GDM1 (cell line): ENCODE data around the gene SNX33.

Source experiments
- DNase-seq: peaks from one replicate; lab custom pipeline; 2025; lab: John Stamatoyannopoulos, UW

The SNX33 gene

GRCh38 chr15:75641179-75641503 is 6.6 kb upstream of the SNX33 start:
- DNase-seq = no peak

- DNase-seq = no peak
Measured at GRCh38 chr15:75641603-75642002, 6.1 kb upstream of the SNX33 start.

- DNase-seq = no peak
Measured at GRCh38 chr15:75644376-75644775, 3.3 kb upstream of the SNX33 start.

- no peak for DNase-seq
Measured at GRCh38 chr15:75646112-75646943, 1.4 kb upstream of the SNX33 start.

- DNase-seq = no peak
Measured at GRCh38 chr15:75646944-75647364, 758 bp upstream of the SNX33 start.

GRCh38 chr15:75648156-75649000 is 666 bp downstream of the SNX33 start:
- no peak for DNase-seq

GRCh38 chr15:75649045-75649761 is 1.5 kb downstream of the SNX33 start:
- DNase-seq = no peak

GRCh38 chr15:75649848-75650247 is 2.1 kb downstream of the SNX33 start:
- no peak for DNase-seq

- DNase-seq = no peak
Measured at GRCh38 chr15:75650908-75651809, 3.4 kb downstream of the SNX33 start.

GRCh38 chr15:75651810-75652543 is 4.3 kb downstream of the SNX33 start:
- DNase-seq = no peak

- no peak for DNase-seq
Measured at GRCh38 chr15:75653347-75653913, 5.7 kb downstream of the SNX33 start.

- no peak for DNase-seq
Measured at GRCh38 chr15:75654201-75654907, 6.6 kb downstream of the SNX33 start.

GRCh38 chr15:75655931-75656330 is 8.2 kb downstream of the SNX33 start:
- no peak for DNase-seq

- no peak for DNase-seq
Measured at GRCh38 chr15:75656331-75656730, 8.6 kb downstream of the SNX33 start.

GRCh38 chr15:75656813-75657212 is 9.1 kb downstream of the SNX33 start:
- no peak for DNase-seq

- no peak for DNase-seq
Measured at GRCh38 chr15:75659141-75659771, 11.5 kb downstream of the SNX33 start.

- DNase-seq = no peak
Measured at GRCh38 chr15:75659928-75660645, 12.4 kb downstream of the SNX33 start.

GRCh38 chr15:75661100-75661755 is 13.5 kb downstream of the SNX33 start:
- DNase-seq = no peak
